T-helper 22 cell (primary cell): ENCODE measurements around the gene DCLK1.

Experiments
- DNase-seq: peaks from one replicate; pipeline ENCODE4 v3.0.0-alpha.2; 2020; ENCODE audit warnings: low read depth

DCLK1 gene

GRCh38 chr13:35945368-35945767 is 185.8 kb downstream of the DCLK1 start:
- no peak for DNase-seq

- DNase-seq, result no peak
These were observed 189.8 kb downstream of the DCLK1 start for GRCh38 chr13:35941374-35941773.

- no peak for DNase-seq
These were observed 190.4 kb downstream of the DCLK1 start for GRCh38 chr13:35940734-35941133.

GRCh38 chr13:35936246-35936978 is 194.8 kb downstream of the DCLK1 start:
- DNase-seq, result no peak

GRCh38 chr13:35930665-35931631 is 200.2 kb downstream of the DCLK1 start:
- no peak for DNase-seq

- no peak for DNase-seq
These were observed 203.6 kb downstream of the DCLK1 start for GRCh38 chr13:35927567-35928021.

GRCh38 chr13:35926859-35927530 is 204.2 kb downstream of the DCLK1 start:
- no peak for DNase-seq

- no peak for DNase-seq
These were observed 205.5 kb downstream of the DCLK1 start for GRCh38 chr13:35925669-35926068.

- no peak for DNase-seq
These were observed 207.8 kb downstream of the DCLK1 start for GRCh38 chr13:35923347-35923746.

- DNase-seq, result no peak
These were observed 210.4 kb downstream of the DCLK1 start for GRCh38 chr13:35920816-35921215.

GRCh38 chr13:35917942-35918645 is 213.1 kb downstream of the DCLK1 start:
- DNase-seq, result no peak

- DNase-seq, result no peak
These were observed 213.8 kb downstream of the DCLK1 start for GRCh38 chr13:35917252-35917941.

- no peak for DNase-seq
These were observed 215.0 kb downstream of the DCLK1 start for GRCh38 chr13:35916146-35916545.

- DNase-seq, result no peak
These were observed 216.5 kb downstream of the DCLK1 start for GRCh38 chr13:35914662-35915061.

- DNase-seq, result no peak
These were observed 218.3 kb downstream of the DCLK1 start for GRCh38 chr13:35912841-35913240.

- no peak for DNase-seq
These were observed 221.2 kb downstream of the DCLK1 start for GRCh38 chr13:35909837-35910540.

GRCh38 chr13:35909091-35909490 is 222.1 kb downstream of the DCLK1 start:
- DNase-seq, result no peak

- no peak for DNase-seq
These were observed 223.0 kb downstream of the DCLK1 start for GRCh38 chr13:35908226-35908625.

GRCh38 chr13:35906636-35907035 is 224.5 kb downstream of the DCLK1 start:
- no peak for DNase-seq

GRCh38 chr13:35903075-35903474 is 228.1 kb downstream of the DCLK1 start:
- DNase-seq, result no peak

GRCh38 chr13:35898041-35898440 is 233.1 kb downstream of the DCLK1 start:
- DNase-seq, result no peak
